ENCODE results near the gene ZSWIM7.

The ZSWIM7 gene, protein sequence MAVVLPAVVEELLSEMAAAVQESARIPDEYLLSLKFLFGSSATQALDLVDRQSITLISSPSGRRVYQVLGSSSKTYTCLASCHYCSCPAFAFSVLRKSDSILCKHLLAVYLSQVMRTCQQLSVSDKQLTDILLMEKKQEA

GRCh38 chr17:15999141-15999973, at the start of gene ZSWIM7, which contains the start of gene TTC19:
ZSWIM7 (minus strand) TSS chr17:15999704; CDS start chr17:15999594, 110 bp downstream.
TTC19 (plus strand) TSS chr17:15999824; CDS start chr17:15999849, 25 bp downstream.
- H3K4me3 ChIP-seq (ENCODE audit: low read length), result peak within 1 kb of the TSS; percentile 74
- no peak for TF ChIP-seq CTCF (IDR thresholded peaks at IDR 0.05; ENCODE audit: insufficient read depth, low read depth, low read length, missing control alignments)

DNA sequence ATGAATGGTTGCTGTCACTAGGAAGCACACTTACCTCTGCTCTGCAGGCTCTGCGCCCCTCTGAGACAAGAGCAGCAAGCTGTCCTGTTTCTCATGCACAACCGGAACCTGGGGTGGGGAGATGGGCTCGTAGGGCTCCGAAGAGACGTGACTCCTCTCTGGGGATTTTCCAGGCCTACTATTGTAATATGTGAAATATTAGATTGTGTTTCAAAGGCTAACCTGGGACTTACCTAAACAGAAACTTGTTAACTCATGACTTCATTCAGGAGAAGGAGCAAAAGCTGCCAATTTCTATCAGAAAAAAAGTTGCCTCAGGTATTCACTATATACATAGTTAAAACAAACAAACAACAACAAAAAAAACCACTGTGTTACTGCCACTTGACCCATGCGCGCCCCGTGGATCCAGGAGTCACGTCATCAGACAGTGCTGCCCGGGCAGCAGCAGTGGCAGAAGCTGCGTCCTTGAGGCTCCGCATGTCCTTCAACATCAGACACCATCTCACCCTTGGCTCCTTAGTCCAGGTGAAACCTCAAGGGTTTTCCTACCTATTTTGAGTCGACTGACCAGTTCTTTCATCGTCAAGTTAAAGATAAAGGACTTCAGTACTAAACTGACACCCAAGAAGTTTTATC, 49.4 kb upstream of the ZSWIM7 start:
- DNase-seq (ENCODE audit: low read depth), result no peak
- H3K4me3 ChIP-seq (ENCODE audit: low read length), result no peak overlapping the region
- TF ChIP-seq CTCF (IDR thresholded peaks at IDR 0.05; ENCODE audit: insufficient read depth, low read depth, low read length, missing control alignments), result no peak

More at GRCh38 chr17:15999141-15999973, at the start of gene ZSWIM7, which contains the start of gene TTC19:
- peak; percentile 96 for DNase-seq (ENCODE audit: low read depth)

DNA sequence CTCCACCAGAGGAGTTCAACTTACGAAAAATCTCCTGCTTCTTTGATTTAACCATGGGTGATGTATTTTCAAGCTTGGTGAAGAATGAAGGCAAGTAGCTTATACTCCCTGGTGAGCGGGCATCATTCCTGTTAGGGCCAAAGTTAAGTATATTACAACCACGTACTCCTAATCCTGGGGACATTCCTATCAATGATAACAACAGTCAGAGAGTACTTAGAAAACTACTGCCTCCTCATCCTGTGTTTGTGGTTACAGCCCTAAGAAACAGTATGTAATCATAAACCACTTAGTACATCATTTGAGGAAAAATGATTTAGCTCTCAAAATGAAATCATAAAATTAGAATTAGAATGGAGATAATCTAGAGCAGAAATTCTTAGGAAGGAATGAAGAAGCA, 47.5 kb upstream of the ZSWIM7 start:
- no peak overlapping the region for H3K4me3 ChIP-seq (ENCODE audit: low read length)
- TF ChIP-seq CTCF (IDR thresholded peaks at IDR 0.05; ENCODE audit: insufficient read depth, low read depth, low read length, missing control alignments), result no peak
- DNase-seq (ENCODE audit: low read depth), result no peak

DNA sequence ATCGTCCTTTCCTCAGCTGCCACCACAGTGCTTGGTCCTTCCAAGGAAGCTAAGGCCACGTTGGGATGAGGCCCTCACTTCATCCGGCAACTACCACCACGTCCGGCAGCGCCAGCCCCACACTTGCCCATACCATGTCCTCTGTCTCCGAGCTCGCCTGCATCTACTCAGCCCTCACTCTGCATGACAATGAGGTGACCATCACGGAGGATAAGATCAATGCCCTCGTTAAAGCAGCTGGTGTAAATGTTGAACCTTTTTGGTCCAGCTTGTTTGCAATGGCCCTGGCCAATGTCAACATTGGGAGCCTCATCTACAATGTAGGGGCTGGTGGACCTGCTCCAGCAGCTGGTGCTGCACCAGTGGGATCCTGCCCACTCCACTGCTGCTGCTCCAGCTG, 45.0 kb upstream of the ZSWIM7 start:
- TF ChIP-seq CTCF (IDR thresholded peaks at IDR 0.05; ENCODE audit: insufficient read depth, low read depth, low read length, missing control alignments), result no peak
- no peak overlapping the region for H3K4me3 ChIP-seq (ENCODE audit: low read length)
- no peak for DNase-seq (ENCODE audit: low read depth)

DNA sequence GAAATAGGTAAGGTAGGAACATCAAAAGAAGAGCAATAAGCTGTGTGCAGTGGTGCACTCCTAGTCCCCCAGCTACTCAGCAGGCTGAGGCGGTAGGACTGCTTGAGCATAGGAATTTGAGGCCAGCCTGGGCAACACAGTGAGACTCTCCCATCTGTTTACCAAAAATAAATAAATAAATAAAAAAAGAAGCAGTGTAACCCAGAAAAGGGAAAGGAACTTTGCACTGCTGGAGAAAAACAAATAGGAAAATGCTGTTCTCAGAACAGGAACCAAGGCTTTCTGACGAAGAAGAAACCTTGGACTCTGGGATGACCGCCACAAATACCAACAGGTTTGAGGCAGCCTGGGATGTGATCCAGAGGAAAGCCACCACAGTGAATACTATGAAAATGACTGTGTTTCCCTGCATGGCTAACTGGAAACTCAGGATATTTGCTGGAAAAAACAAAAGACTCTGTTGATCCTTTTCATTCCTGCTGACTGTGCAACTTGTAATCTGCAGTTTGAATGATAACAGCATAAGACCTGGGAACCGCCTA, 41.3 kb upstream of the ZSWIM7 start:
- no peak overlapping the region for H3K4me3 ChIP-seq (ENCODE audit: low read length)
- TF ChIP-seq CTCF (IDR thresholded peaks at IDR 0.05; ENCODE audit: insufficient read depth, low read depth, low read length, missing control alignments), result no peak
- DNase-seq (ENCODE audit: low read depth), result no peak

- H3K4me3 ChIP-seq (ENCODE audit: low read length), result no peak overlapping the region
- no peak for TF ChIP-seq CTCF (IDR thresholded peaks at IDR 0.05; ENCODE audit: insufficient read depth, low read depth, low read length, missing control alignments)
- DNase-seq (ENCODE audit: low read depth), result peak; percentile 14
Measured at GRCh38 chr17:16037636-16038035, 38.1 kb upstream of the ZSWIM7 start.

Measured in epithelial cell of esophagus (primary cell).